ENCODE data around the gene FAM98C.

Gene FAM98C

DNA sequence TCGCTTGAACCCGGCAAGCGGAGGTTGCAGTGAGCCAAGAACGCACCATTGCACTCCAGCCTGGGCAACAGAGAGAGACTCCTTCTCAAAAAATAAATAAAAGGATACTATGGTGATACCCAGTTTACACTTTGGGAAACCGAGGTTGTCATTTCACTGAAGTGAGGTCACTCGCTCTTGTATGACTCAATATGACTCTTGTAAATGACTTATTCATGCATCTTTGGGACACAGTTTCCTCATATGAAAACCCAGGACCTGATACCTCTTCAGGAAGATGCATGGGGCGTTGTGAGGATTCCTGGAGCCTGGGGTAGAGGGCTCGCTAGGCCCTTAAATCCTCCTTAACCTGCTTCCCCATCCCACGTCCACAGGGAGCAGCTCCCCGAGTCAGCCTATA, 24.0 kb upstream of the FAM98C start:
- DNase-seq, result no peak

- no peak for DNase-seq
Observed at GRCh38 chr19:38381138-38381537, 21.8 kb upstream of the FAM98C start.

DNA sequence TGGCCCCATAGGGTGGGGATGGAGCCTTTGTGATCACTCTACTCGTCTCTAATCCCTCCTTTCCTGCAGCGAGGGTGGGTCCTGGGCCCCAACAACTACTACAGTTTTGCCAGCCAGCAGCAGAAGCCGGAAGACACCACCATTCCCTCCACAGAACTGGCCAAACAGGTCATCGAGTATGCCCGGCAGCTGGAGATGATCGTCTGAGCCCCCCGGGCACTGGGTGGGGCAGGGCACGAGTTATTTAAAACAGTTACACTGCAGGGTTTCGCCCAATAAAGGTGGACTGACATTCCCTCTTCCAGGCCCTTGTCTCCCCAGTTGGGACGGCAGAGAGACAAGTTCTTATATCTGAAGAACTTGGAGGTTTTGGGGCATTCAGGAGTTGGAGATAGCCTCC, 19.7 kb upstream of the FAM98C start:
- DNase-seq, result no peak

GRCh38 chr19:38383743-38384142, 19.1 kb upstream of the FAM98C start:
- DNase-seq, result no peak

DNA sequence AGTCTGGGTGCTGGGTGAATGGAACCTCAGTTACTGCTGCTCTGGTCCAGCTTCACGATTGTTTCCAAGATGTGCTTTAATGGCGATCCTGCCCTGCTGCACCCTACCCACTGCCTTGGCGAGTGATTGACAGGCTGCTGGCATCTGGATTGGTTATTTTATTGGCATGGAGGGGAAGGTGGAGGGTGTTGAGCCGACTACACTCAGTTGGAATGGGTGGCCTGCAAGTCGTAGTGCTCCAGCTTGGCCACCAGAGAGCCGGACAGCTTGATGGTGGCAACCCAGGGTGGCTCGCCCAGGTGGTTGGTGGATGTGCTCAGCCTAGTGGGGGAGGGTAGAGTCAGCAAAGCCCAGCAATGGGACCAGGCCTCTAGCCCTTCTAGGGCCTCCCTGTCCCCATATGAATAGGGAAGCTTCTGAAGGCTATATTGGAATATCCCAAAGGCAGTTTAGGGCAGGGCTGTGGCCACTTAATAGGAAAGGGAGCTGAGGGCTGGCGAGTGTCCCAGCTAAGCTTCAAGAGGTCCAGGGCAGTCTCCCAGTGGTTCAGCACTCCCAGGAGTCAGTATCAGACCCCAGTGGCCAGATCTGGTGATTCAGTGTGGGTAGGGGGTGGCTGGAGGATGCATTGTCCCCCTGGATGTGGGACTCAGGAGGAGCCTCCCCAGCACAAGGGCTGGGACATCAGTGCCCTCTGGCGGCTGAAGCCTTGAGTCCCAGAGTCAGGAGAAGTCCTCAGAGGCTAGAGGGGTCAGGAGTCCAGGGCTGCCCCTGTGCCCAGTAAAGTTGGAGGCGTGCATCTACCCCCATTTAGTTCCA, 18.5 kb upstream of the FAM98C start:
- DNase-seq, result no peak

GRCh38 chr19:38385057-38385803, 17.7 kb upstream of the FAM98C start:
- no peak for DNase-seq

DNA sequence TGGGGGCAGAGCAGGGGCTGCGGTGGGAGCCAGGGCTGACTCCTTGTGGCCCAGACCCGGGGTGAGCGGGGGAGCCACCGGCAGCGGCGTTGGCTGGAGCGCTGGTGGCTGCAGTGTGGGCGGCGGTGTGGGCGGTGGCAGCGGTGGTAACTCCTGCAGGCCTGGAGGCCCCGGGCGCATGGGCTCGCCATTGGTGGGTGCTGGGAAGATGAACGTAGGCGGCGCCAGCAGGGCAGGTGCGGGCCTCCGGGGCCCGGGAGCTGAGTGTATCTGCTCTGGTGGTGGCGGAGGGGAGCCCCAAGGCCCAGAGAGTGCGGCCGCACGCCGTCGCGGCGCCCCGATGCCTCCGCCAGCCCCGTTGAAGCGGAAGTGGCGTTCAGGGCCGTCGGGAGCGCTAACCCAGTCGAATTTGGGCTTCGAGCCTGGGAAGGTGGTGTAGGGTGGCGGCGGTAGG, 17.1 kb upstream of the FAM98C start:
- no peak for DNase-seq

DNA sequence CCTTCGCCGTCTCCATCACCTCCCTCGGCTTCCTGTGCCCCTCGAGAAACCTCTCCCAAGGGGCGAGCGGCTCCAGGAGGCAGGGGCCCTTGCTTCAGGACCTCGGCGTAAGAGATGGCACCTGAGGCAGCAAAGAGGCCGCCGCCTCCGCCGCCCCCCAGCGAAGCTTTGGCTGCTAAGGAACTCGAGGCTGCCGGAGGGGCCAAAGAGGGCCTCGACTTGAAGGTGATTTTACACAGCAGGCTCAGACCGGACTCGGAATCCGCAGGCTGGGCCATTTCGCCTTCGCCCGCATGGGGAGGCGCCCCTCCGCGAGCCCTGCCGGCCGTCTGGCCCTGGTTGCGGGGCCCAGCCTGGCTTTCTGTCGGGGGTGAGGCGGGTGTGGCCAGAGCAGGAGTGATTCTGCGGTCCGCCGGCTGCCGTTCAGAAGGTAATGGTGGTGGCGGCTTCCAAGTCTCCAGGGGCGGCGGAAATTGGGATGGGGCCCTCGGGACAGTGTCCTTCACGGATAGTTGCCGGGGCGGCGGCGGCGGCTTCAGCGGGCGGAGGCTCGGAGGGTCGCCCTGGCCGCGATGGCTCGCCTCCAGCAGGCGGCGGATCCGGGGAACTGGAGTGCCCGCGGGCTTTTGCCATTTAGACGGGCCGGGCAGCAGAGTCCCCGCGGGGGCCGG, 16.5 kb upstream of the FAM98C start:
- no peak for DNase-seq

- DNase-seq, result no peak
Observed at GRCh38 chr19:38386971-38387549, 15.8 kb upstream of the FAM98C start.

DNA sequence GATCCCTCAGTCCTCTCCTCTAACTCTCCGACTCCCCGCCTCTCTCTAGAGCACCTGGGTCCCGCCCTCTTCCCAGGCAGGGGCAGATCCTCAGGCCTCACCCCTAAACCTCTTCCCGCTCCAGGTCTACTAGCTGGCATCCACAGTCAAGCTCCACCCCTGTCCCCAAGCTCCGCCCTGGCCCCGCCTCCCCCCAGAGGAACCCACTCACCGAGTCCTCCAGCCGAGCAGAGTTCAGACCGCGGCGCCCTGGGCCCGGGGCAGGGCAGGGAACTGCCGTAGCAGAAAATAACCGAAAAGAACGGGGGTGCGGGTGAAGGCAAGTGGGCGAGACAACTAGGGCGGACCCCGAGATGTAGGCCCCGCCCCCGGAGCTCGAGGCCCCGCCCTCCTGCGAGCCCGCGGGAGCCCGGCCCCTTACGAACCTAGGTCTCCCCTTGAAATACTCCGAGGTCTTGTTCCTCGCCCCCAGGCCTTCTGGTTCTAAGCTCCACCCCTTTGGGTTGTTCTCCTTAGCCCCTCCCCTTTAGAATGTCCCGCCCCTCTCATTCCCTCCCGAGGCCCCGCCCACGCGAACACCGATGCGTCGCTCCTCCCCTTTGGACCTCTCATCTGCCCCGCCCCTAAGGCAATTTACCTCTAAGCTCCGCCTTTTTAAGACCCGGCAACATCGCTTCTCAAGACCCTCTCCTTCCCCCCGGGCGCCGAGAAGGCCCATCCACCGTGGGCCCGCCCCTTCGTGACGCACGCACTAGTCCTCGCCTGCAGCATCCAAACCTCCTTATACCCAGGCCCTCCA, 15.1 kb upstream of the FAM98C start, which contains the start of gene GGN:
Gene GGN, minus strand, starts transcription at position 485 of the 799 bp plus-strand sequence. CDS start 773 bp downstream, outside the sequence.
- peak; percentile 76 to 86 for DNase-seq

GRCh38 chr19:38388349-38389100, 14.4 kb upstream of the FAM98C start, which contains the start of gene SPRED3:
TSS of gene SPRED3 (plus strand) at chr19:38388697. CDS start at chr19:38390303, 1,606 bp downstream.
- peak in 1 of 2 experiments; percentile 78 for DNase-seq

GRCh38 chr19:38389101-38389925, 13.6 kb upstream of the FAM98C start:
- peak; percentile 45 to 56 for DNase-seq

GRCh38 chr19:38389957-38390924, 12.7 kb upstream of the FAM98C start:
- DNase-seq, result no peak

DNA sequence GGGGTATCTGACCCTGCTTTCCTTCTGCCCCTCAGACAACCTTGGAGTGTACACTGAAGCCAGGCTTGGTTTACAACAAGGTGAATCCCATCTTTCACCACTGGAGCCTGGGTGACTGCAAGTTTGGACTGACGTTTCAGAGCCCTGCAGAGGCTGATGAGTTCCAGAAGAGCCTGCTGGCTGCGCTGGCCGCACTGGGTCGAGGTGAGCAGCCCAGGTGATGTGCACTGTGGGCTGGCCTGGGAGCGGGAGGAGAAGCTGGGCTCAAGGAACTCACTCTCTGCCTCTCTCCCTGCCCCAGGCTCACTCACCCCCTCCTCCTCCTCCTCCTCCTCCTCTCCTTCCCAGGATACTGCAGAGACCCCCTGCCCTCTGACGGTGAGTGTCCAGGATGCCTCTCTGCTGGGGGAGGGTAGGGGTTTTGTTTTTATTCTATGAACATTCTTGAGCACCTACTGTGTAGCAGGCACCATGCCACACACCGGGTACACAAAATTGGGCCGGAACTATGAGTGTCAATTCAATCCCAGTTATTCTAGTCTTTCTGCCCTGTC, 10.9 kb upstream of the FAM98C start:
- DNase-seq, result no peak

GRCh38 chr19:38392707-38393308, 10.1 kb upstream of the FAM98C start:
- DNase-seq, result no peak

- no peak for DNase-seq
Observed at GRCh38 chr19:38394488-38394887, 8.4 kb upstream of the FAM98C start.

DNA sequence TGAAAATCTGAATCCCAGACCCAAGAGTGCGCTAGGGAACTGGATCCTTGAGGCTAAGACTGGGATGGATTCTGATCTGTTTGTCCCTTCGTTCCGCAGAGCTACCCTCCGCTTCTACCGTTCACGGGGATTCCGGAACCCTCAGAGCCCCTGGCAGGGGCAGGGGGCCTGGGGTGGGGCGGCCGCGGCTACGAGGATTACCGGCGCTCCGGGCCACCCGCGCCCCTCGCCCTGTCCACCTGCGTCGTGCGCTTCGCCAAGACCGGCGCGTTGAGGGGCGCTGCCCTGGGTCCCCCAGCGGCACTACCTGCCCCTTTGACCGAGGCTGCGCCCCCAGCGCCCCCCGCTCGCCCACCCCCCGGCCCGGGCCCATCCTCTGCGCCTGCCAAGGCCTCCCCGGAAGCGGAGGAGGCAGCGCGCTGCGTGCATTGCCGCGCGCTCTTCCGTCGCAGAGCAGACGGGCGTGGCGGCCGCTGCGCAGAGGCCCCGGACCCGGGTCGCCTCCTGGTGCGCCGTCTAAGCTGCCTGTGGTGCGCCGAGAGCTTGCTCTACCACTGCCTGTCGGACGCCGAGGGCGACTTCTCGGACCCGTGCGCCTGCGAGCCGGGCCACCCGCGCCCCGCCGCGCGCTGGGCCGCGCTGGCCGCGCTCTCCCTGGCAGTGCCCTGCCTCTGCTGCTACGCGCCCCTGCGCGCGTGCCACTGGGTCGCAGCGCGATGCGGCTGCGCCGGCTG, 7.3 kb upstream of the FAM98C start:
- no peak for DNase-seq

GRCh38 chr19:38399081-38399480, 3.8 kb upstream of the FAM98C start:
- no peak for DNase-seq

Measured in SW 1271 (cell line).